Fibroblast of skin of scalp (primary cell): Measurements from ENCODE around the gene KIF23.

Experiments used
- DNase-seq: peaks from one replicate; pipeline ENCODE4 v3.0.0-alpha.2; 2013

KIF23 gene

DNA sequence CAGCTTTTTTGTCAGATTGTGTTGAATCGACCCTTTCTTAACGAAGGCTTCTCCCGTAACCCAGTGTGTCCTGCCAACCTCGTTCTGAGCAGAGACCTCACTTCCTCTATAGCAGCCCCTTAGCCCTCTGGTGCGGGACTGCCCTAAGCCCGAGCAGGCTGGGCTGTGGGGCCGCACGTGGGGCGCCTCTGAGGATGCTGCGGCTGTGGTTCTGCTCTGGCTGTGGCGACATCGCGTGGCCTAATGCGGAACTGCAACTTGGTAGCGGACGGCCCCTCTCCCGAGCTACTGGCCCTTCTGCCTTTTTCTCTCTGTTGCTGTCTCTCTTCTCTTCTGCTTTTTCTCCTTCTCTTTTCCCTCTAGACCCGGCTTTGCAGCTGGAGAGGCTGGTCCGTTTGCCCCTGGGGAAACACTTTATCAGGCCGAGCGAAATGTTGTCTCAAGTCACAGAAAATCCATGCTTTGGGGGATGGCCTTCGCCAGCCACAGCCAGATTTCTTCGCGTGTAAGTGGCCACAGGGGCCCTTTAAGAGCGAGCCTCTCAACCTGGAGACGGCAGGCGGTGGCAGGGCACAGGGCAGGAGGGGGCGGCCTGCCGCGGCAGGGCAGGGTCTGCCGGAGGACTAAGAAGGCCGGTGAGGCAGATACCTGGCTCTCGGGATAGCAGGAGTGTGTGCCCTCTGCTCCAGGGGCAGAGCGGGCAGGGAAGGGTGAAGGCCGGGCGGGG is 19.4 kb upstream of the KIF23 start:
- peak; percentile 74 for DNase-seq

DNA sequence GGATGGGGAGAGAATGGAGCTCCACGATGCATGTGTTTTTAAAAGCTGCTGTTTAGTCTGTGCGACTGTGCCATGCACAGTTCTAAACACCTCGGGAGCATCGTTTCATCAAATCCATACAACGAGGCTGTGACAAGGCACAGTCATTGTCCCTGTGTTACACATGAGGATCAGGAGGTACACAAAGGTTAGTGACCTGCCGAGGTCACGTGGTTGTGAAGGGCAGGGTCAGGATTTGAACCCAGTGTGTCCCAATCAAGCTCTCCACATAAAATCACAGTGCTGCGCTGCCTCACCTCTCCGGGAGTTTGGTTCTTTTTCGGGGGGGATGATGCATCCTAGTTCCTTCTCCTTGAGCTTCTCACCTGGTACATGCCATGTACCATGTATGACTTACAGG is 18.7 kb upstream of the KIF23 start:
- no peak for DNase-seq

DNA sequence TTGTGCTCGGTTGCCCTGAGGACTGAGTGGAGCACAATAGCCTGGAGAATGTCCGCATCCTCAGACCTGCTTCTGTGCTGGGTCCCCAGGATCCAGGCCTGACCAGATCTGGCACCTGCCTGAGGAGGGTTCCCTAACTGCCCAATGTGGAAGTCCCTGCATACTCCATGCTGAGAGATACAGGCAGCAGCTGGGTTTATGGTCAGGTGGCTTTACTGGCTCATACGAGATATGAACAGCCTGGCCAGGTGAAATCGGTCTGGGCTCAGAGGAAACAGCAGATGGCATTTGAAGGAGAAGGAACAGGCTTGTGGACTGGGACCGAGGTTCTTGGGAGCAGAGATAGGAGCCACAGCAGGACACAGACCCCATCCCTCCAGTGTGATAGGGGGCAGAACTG is 18.2 kb upstream of the KIF23 start:
- DNase-seq = no peak

DNA sequence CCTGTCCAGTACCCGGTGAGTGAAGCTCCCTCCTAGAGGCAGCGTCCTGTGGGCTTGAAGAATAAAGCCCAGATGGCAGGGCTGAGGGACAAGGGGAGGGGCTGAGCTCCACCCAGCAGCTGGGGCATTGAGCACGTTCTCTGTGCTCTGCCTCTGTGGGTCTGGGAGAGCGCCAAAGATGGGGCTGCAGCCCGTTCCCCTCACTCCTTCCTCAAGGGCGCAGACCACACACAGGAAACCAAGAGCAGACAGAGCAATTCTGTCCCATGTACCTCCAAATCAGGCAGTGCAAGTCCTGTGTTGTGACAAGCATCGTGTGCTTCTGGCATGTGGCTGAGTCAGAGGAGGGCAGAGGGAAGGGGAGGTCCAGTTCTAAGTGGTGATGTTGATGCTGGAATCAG is 15.7 kb upstream of the KIF23 start:
- peak; percentile 69 for DNase-seq

- DNase-seq = no peak
Observed at GRCh38 chr15:69400850-69401249, 13.3 kb upstream of the KIF23 start.

GRCh38 chr15:69402816-69403215 is 11.3 kb upstream of the KIF23 start:
- DNase-seq = no peak

GRCh38 chr15:69403594-69403993 is 10.6 kb upstream of the KIF23 start:
- peak; percentile 89 for DNase-seq

DNA sequence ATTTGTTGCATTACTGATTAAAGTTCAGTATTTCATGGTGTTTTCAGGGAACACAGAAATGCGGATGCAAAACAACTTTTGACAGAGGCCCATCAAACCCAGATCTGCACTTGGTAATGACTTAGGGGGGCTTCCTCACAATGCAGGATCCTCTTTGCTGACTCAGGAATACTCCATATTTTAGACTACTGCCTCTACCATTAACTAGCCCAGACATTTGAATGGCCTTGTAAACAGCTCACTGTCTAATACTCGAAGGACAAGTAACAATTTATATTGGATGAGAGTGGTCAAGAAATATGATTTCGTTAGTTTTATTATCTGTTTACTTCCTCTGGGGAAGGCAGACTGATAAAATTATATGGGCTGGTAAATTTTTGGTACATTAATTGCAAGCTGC is 9.0 kb upstream of the KIF23 start:
- DNase-seq = no peak

DNA sequence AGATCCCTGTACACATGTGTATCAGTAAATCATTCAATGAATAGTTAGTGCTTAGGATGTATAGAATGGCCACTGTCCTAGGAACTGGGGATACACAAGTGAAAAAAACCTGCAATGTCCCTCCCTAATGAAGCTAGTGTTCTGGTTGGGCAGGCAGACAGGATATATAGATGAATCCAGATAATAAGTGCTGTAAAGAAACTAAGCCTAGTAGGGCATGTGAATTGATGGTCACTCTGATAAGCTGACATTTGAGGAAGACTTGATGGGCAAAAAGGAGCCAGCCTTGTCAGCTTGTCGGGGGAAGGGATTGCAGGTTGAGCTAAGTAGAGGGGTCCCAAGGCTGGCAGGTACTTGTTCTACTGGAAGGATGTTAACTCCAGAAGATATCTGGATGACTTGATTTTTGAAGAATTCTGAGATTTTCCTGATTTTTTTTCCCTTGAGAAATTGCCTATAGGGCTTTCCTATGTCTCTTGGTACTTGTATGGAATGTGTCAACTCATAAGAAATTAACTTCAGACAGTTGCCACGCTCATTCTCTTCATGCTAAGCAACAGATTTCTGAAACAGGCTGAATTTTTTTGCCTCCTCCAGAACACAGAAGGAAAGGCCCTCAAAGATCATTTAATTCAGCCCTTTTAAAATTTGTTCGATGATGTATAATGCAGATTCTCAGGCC is 6.3 kb upstream of the KIF23 start:
- no peak for DNase-seq

DNA sequence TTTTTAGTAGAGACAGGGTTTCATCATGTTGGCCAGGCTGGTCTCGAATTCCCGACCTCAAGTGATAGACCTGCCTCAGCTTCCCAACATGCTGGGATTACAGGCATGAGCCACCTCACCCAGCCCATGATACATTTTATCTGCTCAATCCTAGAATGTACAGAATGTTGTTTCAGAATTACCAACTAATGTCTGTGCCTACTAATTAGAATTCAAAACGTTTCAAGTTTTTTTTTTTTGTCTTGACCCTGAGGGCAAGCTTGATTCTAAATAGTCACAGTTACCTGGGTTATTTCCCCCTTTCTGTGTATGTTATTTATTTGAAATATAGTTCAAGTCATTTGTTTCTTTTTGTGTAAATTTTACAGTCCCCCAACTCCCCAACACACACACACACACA is 5.3 kb upstream of the KIF23 start:
- no peak for DNase-seq

DNA sequence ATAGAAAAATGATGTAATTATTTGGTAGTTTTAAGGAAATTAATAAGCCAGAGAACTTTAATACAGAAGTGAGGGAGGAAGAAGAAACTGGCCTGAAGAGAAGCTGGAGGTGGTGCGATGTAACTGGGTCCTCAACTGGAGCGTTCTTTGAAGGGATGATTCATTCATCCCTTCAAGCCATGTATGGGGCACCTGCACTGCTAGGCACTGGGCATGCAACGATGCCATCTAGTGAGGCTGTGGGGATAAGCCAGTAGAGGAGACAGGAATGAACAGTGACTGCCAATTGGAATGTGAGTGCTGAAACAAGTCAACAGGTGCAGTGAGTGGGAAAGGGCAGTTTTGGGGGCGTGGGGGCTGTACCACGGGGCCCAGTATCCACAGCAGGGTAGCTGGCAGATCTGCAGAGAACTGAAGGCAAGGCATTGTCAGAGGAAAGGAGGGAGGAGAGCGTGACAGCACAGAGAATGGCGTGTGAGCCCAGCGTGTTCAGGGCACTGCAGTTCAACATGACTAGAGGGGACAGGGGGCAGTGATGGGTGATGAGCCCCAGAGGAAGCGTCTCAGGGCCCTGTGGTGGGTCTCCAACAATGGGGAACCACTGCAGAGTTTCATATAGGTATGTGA is 3.8 kb upstream of the KIF23 start:
- DNase-seq = peak; percentile 35

GRCh38 chr15:69412274-69412673 is 1.9 kb upstream of the KIF23 start:
- DNase-seq = no peak

GRCh38 chr15:69412701-69413100 is 1.4 kb upstream of the KIF23 start:
- no peak for DNase-seq

DNA sequence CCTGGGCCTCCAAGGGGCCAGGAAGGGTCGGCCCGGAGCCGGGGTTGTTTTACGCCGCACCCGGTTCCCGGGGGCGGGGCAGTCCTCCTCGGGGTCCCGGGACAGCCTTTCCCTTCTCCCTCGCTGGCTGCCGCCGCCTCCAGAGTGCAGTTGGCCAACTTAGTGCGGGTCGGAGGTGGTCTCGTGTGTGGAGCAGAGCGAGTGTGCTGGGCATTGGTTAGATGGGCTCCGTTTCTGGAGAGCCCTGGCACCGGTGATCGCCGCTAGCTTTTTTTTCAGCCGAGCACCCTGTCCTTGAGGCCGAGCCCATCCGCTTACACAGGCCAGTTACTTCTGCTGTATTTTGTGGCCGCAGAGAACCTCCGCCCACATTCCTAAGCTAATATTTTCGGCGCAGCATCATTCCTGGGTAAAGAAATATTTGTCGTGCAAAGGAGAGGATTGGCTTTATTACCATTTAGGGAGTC is 585 bp downstream of the KIF23 start:
- DNase-seq = peak; percentile 97

- peak; percentile 47 for DNase-seq
Observed at GRCh38 chr15:69415381-69415780, 1.2 kb downstream of the KIF23 start.

DNA sequence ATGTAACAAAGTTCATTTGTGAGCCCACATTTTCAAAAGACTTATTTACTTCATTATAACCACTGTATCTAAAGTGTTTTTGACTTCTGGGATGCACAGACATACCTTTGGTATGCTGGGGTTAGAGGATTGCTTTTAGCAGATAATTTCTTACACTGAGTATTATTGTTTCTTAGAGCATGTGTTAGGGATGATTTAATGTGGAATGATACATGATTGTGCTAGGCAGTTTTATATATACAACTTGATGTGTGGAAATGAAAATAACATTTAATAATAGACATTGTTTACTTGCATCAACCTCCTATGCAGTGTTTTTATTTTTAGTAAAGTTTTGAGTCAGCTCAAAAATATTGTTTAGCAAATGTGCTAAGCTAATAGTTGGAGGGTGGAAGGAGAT is 3.4 kb downstream of the KIF23 start:
- peak; percentile 35 for DNase-seq

GRCh38 chr15:69421498-69421897 is 7.3 kb downstream of the KIF23 start:
- peak; percentile 44 for DNase-seq

DNA sequence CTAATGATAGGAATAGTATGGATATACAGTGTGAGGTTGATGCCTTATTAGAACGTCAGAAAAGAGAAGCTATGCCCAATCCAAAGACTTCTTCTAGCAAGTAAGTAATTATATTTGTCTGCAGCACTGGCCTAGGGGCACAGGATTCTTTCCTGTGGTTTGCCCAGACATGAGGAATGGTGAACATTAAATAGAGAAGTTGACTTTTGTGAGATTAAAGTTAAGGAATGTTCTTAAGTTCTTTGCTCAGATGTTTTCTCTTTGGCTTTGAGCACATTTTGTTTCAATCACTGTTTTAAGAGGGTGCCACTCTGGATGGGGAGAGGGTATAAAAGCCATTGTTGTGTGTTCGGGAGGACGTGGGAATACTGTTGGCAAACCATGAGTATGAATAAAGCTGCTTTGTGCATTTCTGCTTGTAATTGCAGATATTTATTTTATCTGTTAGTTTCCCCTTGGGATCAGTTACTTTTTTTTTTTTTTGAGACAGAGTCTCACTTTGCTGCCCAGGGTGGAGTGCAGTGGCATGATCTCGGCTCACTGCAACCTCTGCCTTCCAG is 8.3 kb downstream of the KIF23 start:
- DNase-seq = peak; percentile 32

DNA sequence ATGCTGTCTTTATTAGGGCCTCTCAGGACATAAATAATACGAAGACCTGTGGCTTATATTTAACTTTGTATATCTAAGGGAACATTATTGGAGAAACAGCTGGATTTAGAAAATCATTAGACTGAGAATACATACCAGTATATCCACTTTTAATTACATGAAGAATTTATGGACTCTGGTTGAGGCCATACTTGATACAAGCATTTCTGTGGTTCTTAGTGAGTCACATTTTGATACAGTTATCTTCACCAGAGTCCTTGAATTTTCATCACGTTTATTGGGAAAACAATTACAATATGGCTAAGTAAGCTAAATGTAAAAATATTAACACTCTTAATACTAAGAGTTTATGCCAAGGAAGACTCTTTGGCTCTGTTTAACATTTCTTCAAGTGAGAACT is 9.9 kb downstream of the KIF23 start:
- DNase-seq = no peak

DNA sequence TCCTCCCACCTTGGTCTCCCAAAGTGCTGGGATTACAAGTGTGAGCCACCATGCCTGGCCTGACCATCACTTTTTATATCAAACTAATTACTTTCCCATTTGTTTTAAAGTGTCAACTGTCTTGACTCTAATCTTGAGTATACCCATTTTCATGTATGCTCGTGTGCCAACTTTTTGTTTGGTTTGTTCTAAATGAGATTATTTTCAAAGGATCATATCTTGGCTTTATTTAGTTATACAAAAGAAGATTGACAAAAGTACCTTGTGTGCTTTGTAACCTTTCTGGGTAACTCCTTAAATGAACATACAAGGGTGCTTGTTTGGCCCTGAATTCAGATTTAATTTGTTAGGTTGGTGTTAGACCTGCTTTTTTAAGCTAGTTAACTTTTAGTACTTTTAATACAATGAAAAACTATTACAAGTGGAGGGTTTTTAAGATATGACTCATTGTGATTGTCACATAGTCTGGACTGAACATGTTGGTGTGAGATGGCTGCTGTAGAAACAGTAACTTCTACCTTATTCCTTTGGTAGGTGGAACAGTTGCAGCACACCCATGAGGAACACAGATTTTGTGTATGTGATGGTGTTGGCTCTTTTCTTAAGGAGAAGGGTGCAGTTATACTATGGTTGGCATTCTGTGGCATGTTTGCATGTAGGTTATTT is 10.7 kb downstream of the KIF23 start:
- no peak for DNase-seq

- DNase-seq = no peak
Observed at GRCh38 chr15:69433831-69434230, 19.7 kb downstream of the KIF23 start.

- DNase-seq = no peak
Observed at GRCh38 chr15:69434238-69434637, 20.1 kb downstream of the KIF23 start.

DNA sequence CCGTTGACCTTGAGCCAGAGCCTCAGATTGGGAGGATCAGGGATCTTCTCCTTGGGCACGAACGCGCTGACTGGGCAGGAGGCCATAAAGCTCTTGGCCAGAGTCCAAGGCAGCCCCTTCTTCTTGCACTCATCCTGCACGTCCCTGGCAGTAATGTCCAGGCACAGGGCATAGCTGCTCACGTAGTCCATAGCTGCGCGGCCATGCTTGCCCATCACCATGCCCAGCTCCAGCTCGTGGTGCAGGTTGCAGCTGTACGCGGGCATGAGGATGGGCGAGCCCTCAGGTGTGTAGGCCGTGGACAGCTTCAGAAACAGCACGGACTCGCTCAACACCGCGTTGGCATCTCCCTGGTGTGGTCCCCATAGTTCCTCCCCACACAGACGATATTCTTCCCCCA is 20.5 kb downstream of the KIF23 start:
- DNase-seq = no peak
